WERI-Rb-1 (cell line): Measurements from ENCODE around the gene HNRNPF.

Experiments
- DNase-seq: peaks from one replicate; pipeline ENCODE4 v3.0.0-alpha.2; 2020
- H3K27ac ChIP-seq: fragments of 250-450 bp; sonication (Bioruptor Pico); 2 replicates; pipeline ENCODE4 v1.5.1; 2020; ENCODE audit warnings: mild to moderate bottlenecking, moderate library complexity
- H3K27me3 ChIP-seq: fragments of 250-450 bp; sonication (Bioruptor Pico); 2 replicates; pipeline ENCODE4 v1.5.1; 2021; ENCODE audit warnings: mild to moderate bottlenecking, low read depth, moderate library complexity; ENCODE audit not compliant: insufficient read depth, severe bottlenecking
- H3K36me3 ChIP-seq: fragments of 250-450 bp; sonication (Bioruptor Pico); 2 replicates; pipeline ENCODE4 v1.5.1; 2020; ENCODE audit warnings: mild to moderate bottlenecking, moderate library complexity
- H3K4me3 ChIP-seq: 2 replicates; pipeline ENCODE4 v1.5.1; 2011; ENCODE audit warnings: low read depth, mild to moderate bottlenecking, control low read depth, low read length
- H3K9me3 ChIP-seq: fragments of 250-450 bp; sonication (Bioruptor Pico); 2 replicates; pipeline ENCODE4 v1.5.1; 2021; ENCODE audit warnings: mild to moderate bottlenecking, moderate library complexity; ENCODE audit not compliant: severe bottlenecking
- TF ChIP-seq, protein P1 (sequence below): IDR thresholded peaks from 2 replicates; pipeline ENCODE4 v1.5.1; 2011; ENCODE audit warnings: low read depth, mild to moderate bottlenecking, control low read depth, inconsistent platforms, low read length

HNRNPF gene

DNA sequence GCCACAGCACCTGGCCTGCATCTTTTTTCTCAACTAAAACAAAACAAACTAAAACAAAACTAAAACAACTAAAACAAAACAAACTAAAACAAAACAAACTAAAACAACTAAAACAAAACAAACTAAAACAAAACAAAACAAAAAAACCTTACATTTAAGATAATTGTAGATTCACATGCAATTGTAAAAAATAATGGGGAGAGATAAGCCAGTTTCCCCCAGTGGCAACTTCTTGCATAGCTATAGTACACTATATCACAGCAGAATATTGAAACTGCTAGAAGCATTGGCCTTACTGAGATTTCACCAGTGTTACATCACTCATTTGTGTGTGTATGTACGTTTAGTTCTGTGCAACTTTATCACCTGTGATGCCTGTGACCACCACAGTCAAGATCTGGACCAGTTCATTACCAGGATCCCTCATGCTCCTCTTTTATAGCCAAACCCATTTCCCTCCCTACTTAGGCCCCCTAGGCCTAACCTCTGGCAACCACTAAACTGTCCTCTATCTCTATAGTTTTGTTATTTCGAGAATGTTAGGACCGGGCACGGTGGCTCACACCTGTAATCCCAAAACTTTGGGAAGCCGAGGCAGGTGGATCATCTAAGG is 28.3 kb downstream of the HNRNPF start:
- no peak for DNase-seq
- Histone ChIP-seq H3K27me3 (no peaks in the 10 kb centered on the region), H3K27ac (no peak overlapping the region), H3K9me3 (no peaks in the 10 kb centered on the region), H3K36me3 (peaks cover 14% of the 10 kb centered on the region), H3K4me3 (no peak overlapping the region)
- TF ChIP-seq, protein P1, sequence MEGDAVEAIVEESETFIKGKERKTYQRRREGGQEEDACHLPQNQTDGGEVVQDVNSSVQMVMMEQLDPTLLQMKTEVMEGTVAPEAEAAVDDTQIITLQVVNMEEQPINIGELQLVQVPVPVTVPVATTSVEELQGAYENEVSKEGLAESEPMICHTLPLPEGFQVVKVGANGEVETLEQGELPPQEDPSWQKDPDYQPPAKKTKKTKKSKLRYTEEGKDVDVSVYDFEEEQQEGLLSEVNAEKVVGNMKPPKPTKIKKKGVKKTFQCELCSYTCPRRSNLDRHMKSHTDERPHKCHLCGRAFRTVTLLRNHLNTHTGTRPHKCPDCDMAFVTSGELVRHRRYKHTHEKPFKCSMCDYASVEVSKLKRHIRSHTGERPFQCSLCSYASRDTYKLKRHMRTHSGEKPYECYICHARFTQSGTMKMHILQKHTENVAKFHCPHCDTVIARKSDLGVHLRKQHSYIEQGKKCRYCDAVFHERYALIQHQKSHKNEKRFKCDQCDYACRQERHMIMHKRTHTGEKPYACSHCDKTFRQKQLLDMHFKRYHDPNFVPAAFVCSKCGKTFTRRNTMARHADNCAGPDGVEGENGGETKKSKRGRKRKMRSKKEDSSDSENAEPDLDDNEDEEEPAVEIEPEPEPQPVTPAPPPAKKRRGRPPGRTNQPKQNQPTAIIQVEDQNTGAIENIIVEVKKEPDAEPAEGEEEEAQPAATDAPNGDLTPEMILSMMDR = no peak

DNA sequence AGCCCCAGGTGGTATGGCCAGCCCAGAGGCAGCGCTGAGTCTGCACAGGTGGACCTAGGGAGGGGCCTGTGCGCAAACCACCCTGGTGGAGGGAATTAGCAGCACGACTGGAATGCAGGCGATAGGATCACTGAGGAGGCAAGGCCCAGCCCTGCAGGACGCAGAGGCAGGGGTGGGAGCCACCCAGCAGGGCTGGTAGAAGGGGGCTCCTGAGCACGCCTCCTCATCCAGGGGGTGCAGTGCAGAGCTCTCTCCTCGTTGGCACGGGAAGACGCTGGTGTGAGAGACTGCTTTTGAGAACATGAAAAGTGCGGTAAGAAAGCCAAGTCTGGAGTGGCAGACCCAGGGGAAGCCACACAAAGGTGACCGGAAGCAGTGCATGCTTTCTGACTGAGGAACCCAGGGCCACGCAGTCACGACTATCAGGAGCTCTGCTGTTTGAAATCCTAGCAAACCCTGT is 31.5 kb downstream of the HNRNPF start:
- Histone ChIP-seq H3K27ac (no peak overlapping the region), H3K9me3 (no peaks in the 10 kb centered on the region), H3K4me3 (no peak overlapping the region), H3K27me3 (no peaks in the 10 kb centered on the region), H3K36me3 (no peaks in the 10 kb centered on the region)
- peak; percentile 38 for DNase-seq
- TF ChIP-seq, protein P1 = peak; percentile 64

DNA sequence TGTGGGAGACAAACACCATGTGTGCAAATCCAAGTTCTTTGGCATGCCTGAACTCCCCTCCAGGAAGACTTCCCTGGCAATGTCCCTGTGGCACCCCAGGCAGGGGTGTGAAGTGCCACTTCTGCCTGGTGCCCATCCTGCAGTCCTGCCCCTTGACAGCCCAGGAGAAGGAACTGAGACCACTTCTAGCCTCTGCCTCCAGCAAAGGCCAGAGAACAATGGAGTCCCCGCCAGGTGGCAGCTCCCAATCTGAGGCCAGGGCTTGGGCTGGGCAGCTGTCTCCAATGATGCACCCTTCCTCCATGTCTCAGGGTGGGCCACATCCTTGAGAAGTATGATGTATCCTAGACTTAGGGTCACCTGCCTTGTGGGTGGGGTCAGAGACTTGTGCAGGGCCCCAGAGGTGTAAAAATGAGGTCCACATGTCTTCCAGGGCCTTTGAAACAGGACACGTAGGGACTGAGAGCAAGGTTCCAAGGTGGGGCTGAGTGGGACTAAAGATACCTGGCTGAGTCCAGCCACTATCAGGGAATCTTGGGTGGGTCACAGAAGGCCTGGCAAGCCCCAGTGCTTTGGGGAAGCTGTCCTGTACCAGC is 32.1 kb downstream of the HNRNPF start:
- Histone ChIP-seq H3K4me3 (no peak overlapping the region), H3K27me3 (no peaks in the 10 kb centered on the region), H3K9me3 (no peaks in the 10 kb centered on the region), H3K27ac (no peak overlapping the region), H3K36me3 (no peaks in the 10 kb centered on the region)
- DNase-seq = no peak
- TF ChIP-seq, protein P1 = no peak

DNA sequence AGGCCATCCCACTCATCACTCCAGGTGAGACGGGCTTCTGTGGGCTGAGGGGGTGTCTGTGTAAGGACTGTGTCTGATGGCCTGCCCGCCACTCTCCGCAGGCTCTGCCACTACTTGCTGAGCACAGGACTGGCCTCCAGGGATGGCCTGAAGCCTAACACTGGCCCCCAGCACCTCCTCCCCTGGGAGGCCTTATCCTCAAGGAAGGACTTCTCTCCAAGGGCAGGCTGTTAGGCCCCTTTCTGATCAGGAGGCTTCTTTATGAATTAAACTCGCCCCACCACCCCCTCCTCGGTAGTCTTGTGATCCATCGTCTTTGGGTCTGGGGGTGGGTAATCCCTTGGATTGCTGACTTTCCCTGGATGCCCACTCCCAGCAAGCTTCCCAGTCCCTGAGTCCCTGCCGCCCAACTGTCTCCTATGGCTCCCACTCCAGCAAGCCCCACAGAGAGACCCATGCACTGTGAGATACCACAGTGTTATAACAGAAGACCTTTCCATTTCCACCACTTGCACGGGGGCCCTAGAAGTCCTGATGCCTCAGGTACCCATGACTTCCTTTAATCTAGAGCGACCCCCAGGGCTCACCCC is 32.8 kb downstream of the HNRNPF start:
- Histone ChIP-seq H3K9me3 (no peaks in the 10 kb centered on the region), H3K4me3 (no peak overlapping the region), H3K27ac (no peak overlapping the region), H3K27me3 (no peaks in the 10 kb centered on the region), H3K36me3 (no peaks in the 10 kb centered on the region)
- TF ChIP-seq, protein P1 = no peak
- no peak for DNase-seq

DNA sequence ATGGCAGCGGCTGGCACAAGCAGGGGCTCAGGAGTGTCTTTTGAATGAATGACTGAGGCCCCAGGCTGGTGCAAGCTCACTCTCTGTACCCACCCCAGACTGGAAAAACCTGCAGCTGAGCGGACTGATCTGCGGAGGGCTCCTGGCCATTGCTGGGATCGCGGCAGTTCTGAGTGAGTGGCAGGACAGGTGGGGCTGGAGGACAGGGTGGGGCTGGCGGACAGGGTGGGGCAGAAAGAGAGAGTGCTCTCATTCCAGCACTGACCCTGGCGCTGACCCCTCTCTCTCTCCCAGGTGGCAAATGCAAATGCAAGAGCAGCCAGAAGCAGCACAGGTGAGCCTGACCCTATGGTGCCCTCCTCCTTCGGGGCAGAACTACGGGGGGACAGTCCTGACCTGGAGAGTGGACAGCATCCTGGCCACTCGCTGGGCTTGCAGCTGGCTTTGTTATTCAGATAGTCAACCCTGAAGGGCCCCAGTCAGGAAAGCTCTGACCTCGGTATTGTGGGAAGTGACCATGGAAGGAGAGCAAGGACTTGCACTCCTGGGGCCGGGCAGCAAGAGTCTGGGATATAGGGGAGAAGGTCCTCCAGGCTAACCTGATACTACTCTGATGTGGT is 33.5 kb downstream of the HNRNPF start:
- H3K27ac ChIP-seq = no peak overlapping the region
- no peak overlapping the region for H3K4me3 ChIP-seq
- no peaks in the 10 kb centered on the region for H3K36me3 ChIP-seq
- H3K9me3 ChIP-seq = no peaks in the 10 kb centered on the region
- no peak for DNase-seq
- TF ChIP-seq, protein P1 = no peak
- no peaks in the 10 kb centered on the region for H3K27me3 ChIP-seq
